ENCODE data around the gene GAK. TPM values are rescaled to one million over a fixed set of nuclear protein-coding genes. Genes with fewer than 3 reads are reported as not detected.

Gene GAK
- total and polyA plus RNA-seq, 2 of the 13 experiments (the other 11 are each of a cell fraction or from before 2014, with no cell fraction given): 17.5 to 44.3 TPM

DNA sequence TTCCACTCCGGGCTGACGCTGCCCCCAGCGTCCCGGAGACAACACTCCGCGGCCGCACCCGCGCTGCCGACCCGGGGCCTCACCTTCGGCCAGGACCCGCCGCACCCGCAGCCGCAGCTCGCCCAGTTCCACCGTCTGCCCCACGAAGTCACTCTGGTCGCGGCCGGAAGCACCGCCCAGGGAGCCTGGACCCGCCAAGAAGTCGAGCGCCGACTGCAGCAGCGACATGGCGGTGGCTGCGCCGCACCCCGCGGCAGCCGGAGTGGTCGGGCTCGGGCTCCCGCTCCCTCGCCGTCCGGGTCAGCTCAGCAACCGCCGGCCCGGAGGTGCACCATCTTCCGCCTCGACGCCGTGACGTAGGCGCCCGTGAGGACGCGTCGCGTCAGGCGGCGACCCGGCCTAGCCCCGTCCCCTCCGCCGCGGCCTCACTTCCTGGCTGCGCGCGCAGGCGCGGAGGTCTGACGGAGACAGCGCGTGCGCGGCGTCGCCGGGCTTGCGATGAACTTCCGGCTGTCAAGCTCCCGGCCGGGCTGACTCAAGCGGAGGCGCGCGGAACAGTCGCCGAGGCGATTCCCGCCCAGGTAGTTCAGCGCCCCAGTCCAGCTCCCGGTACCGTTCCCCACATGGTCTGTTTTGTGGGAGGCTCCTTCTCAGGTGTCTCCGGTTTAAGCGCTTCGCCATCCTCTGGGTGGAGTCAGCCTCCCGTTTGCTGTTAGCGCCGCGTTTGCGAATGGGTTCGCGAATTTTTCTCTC is at the start of gene GAK, which contains the start of gene TMEM175 (continued):
- TF ChIP-seq, protein P1, sequence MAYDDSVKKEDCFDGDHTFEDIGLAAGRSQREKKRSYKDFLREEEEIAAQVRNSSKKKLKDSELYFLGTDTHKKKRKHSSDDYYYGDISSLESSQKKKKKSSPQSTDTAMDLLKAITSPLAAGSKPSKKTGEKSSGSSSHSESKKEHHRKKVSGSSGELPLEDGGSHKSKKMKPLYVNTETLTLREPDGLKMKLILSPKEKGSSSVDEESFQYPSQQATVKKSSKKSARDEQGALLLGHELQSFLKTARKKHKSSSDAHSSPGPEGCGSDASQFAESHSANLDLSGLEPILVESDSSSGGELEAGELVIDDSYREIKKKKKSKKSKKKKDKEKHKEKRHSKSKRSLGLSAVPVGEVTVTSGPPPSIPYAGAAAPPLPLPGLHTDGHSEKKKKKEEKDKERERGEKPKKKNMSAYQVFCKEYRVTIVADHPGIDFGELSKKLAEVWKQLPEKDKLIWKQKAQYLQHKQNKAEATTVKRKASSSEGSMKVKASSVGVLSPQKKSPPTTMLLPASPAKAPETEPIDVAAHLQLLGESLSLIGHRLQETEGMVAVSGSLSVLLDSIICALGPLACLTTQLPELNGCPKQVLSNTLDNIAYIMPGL (CRISPR knock-in tag; IDR thresholded peaks at IDR 0.05; ENCODE audit: borderline replicate concordance in 1 of 2, low read depth in 1 of 2): peak; percentile 48 to 84; a peak in 2 of 4 replicates
- no peak for TF ChIP-seq ZNF629 (CRISPR knock-in tag; conservative IDR thresholded peaks at IDR 0.05)
- TF ChIP-seq FIP1L1 (IDR thresholded peaks at IDR 0.05; ENCODE audit: borderline replicate concordance, insufficient read depth, low read depth, low read length): no peak
- TF ChIP-seq HOXA3 (CRISPR knock-in tag; IDR thresholded peaks at IDR 0.05): peak; percentile 96
- no peak for TF ChIP-seq ZNF292 (CRISPR knock-in tag; IDR thresholded peaks at IDR 0.05; ENCODE audit: borderline replicate concordance, low read depth)
- TF ChIP-seq, protein P2, sequence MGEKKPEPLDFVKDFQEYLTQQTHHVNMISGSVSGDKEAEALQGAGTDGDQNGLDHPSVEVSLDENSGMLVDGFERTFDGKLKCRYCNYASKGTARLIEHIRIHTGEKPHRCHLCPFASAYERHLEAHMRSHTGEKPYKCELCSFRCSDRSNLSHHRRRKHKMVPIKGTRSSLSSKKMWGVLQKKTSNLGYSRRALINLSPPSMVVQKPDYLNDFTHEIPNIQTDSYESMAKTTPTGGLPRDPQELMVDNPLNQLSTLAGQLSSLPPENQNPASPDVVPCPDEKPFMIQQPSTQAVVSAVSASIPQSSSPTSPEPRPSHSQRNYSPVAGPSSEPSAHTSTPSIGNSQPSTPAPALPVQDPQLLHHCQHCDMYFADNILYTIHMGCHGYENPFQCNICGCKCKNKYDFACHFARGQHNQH (CRISPR knock-in tag; IDR thresholded peaks at IDR 0.05): peak; percentile 35; the same call in 1 of the 2 replicates
- TF ChIP-seq ADNP (CRISPR knock-in tag; IDR thresholded peaks at IDR 0.05): no peak
- TF ChIP-seq, protein P3, sequence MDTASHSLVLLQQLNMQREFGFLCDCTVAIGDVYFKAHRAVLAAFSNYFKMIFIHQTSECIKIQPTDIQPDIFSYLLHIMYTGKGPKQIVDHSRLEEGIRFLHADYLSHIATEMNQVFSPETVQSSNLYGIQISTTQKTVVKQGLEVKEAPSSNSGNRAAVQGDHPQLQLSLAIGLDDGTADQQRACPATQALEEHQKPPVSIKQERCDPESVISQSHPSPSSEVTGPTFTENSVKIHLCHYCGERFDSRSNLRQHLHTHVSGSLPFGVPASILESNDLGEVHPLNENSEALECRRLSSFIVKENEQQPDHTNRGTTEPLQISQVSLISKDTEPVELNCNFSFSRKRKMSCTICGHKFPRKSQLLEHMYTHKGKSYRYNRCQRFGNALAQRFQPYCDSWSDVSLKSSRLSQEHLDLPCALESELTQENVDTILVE (CRISPR knock-in tag; IDR thresholded peaks at IDR 0.05): peak; percentile 78; the same call in 1 of the 2 replicates
- no peak for TF ChIP-seq NR1H2 (CRISPR knock-in tag; IDR thresholded peaks at IDR 0.05; ENCODE audit: borderline replicate concordance, low read depth)
- TF ChIP-seq ESRRA (CRISPR knock-in tag; IDR thresholded peaks at IDR 0.05; ENCODE audit: low read depth): no peak
- TF ChIP-seq, protein P4, sequence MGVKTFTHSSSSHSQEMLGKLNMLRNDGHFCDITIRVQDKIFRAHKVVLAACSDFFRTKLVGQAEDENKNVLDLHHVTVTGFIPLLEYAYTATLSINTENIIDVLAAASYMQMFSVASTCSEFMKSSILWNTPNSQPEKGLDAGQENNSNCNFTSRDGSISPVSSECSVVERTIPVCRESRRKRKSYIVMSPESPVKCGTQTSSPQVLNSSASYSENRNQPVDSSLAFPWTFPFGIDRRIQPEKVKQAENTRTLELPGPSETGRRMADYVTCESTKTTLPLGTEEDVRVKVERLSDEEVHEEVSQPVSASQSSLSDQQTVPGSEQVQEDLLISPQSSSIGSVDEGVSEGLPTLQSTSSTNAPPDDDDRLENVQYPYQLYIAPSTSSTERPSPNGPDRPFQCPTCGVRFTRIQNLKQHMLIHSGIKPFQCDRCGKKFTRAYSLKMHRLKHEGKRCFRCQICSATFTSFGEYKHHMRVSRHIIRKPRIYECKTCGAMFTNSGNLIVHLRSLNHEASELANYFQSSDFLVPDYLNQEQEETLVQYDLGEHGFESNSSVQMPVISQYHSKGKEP (CRISPR knock-in tag; IDR thresholded peaks at IDR 0.05): no peak; the same call in 1 of the 2 replicates
- no peak; the same call in 1 of the 2 replicates for TF ChIP-seq HOXD1 (CRISPR knock-in tag; IDR thresholded peaks at IDR 0.05)
- 0 out of 2 replicates have a peak, but pooled peaks have one; percentile 59 for TF ChIP-seq ZFP36L1 (CRISPR knock-in tag; IDR thresholded peaks at IDR 0.05)
- peak; percentile 85 for TF ChIP-seq ZNF607 (CRISPR knock-in tag; IDR thresholded peaks at IDR 0.05; ENCODE audit: borderline replicate concordance)
- no peak for TF ChIP-seq ZNF20 (CRISPR knock-in tag; IDR thresholded peaks at IDR 0.05)
- no peak; the same call in 1 of the 2 replicates for TF ChIP-seq ZNF670 (CRISPR knock-in tag; IDR thresholded peaks at IDR 0.05; ENCODE audit: borderline replicate concordance)
- TF ChIP-seq NKX3-1 (CRISPR knock-in tag; IDR thresholded peaks at IDR 0.05): no peak
- TF ChIP-seq, protein P5, sequence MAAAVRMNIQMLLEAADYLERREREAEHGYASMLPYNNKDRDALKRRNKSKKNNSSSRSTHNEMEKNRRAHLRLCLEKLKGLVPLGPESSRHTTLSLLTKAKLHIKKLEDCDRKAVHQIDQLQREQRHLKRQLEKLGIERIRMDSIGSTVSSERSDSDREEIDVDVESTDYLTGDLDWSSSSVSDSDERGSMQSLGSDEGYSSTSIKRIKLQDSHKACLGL (CRISPR knock-in tag; IDR thresholded peaks at IDR 0.05): peak; percentile 88
- TF ChIP-seq ZNF484 (CRISPR knock-in tag; IDR thresholded peaks at IDR 0.05; ENCODE audit: borderline replicate concordance, low read depth): no peak; the same call in 1 of the 2 replicates
- TF ChIP-seq NFATC3 (CRISPR knock-in tag; IDR thresholded peaks at IDR 0.05): 0 out of 2 replicates have a peak, but pooled peaks have one; percentile 85
- TF ChIP-seq, protein P6, sequence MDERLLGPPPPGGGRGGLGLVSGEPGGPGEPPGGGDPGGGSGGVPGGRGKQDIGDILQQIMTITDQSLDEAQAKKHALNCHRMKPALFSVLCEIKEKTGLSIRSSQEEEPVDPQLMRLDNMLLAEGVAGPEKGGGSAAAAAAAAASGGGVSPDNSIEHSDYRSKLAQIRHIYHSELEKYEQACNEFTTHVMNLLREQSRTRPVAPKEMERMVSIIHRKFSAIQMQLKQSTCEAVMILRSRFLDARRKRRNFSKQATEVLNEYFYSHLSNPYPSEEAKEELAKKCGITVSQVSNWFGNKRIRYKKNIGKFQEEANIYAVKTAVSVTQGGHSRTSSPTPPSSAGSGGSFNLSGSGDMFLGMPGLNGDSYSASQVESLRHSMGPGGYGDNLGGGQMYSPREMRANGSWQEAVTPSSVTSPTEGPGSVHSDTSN (CRISPR knock-in tag; IDR thresholded peaks at IDR 0.05): no peak
